HG02884 (cell line): Measurements from ENCODE around the gene GRIN2B.

Experiments
- ATAC-seq: cut with Tn5 transposase; IDR thresholded peaks from one replicate; pipeline ENCODE4 v1.9.1; 2021; ENCODE audit warnings: mild to moderate bottlenecking, moderate library complexity; ENCODE audit not compliant: unreplicated experiment

The GRIN2B gene

GRCh38 chr12:13981296-13981962, at the start of gene GRIN2B:
Gene GRIN2B (minus strand): TSS chr12:13981602. CDS start chr12:13866208, 115,394 bp downstream.
- no peak for ATAC-seq

DNA sequence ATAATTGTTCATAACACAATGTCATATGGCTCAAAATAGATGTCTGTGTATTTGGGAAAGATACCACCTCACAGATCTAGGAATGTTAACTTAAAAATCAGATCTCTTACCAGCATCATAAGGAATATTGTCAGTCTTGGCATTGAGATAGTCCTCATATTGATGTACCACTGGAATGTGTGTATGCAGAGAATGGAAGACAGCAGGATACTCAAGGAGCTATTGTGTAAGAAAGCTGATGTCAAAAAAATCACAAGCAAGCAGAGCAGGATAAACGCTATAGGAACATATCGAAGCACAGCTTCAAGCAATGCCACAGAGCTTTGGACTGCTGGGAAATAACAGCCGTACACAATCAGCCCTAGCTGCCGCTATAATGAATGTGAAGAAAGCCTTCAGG, 45.1 kb upstream of the GRIN2B start:
- ATAC-seq: no peak

DNA sequence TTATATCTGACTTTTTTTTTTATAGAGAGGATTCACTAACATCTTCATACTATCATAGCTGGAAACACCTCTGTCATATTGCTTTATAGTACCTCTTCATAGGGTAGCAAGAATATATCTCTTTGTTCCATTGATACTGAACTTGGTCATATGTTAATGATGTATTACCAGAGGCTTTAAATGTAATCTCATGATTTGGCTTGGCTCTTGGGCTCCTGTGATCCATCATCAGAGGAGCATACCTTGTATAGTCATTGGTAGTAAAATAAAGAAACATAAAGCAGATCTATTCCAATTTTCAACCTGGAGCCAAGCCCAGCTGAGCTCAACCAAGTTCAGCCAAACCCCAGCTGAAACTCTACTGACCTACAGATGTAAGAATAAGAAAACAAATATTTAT, 43.2 kb upstream of the GRIN2B start:
- ATAC-seq: no peak

DNA sequence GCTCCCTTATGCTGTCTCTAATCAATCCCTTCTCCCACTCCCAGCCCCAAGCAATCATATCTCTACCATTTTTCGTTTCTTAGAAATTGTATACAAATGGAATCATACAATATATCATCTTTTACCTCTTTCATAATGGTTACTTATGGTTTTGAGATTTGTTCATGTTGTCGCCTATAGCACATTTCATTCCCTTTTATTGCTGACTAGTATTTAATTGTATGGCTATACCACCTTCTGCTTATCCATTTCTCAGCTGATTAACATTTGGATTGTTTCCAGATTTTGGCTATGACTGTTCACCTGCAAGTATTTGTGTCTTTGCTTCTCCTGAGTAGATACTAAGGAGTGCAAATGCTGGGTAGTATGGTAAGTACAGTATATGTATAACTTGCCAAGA, 36.7 kb upstream of the GRIN2B start:
- no peak for ATAC-seq

GRCh38 chr12:14010989-14011388, 29.6 kb upstream of the GRIN2B start:
- no peak for ATAC-seq

- no peak for ATAC-seq
Measured at GRCh38 chr12:14007639-14008038, 26.2 kb upstream of the GRIN2B start.

GRCh38 chr12:13992585-13992984, 11.2 kb upstream of the GRIN2B start:
- no peak for ATAC-seq

GRCh38 chr12:13992106-13992505, 10.7 kb upstream of the GRIN2B start:
- no peak for ATAC-seq

GRCh38 chr12:13986031-13986430, 4.6 kb upstream of the GRIN2B start:
- ATAC-seq: no peak

DNA sequence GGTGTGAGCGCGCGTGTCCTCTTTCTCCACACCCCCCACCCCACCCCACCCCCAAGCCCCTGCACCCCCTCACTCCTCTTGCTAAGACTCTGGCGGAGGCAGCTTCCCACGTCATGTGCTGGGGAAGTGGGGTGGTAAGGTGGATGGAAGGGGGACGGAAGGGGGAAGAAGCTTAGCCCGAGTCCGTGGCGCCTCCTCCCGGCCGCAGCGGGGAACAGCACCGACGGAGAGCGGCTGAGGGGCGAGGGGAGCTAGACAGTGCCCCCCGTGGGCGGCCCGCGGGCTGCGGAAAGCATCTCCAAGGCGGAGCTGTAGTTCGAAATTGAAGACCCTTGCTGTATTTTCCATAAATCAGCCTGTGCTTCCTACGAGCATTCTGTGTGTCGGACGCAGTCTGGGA, 588 bp upstream of the GRIN2B start:
- no peak for ATAC-seq

DNA sequence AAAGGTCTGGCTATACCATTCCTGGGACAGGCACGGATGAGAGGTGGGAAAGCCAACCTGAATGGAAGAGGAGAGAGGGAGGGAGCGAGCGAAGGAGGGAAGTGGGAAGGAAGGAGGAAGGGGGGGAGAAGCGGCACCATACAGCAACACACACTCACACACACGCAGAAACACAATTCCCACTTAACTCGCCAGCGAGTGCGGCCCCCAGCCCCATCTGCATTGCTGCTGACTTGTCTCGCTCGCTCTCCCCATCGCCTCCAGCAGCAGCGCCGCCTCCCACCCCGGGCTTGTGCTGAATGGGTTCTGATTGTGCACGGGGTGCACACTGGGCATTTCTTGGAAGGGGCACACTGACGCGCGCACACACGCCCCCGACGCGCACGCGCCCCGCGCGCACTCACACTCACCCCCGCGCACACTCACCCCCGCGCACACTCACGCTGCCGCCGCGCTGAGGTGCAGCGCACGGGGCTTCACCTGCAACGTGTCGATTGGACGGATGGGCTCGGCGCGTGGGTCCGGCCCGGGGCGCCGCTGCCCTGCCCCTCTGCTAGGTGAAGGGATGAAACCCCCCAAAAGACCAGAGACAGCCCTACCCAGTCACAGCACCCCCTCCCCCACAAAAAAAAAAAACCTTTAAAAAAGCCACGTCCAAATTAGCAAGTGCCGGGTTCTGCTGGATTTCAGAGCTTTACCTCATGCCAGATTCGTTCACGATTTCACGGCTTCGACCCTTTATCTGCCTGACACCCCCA, 685 bp downstream of the GRIN2B start:
- no peak for ATAC-seq

- ATAC-seq: no peak
Measured at GRCh38 chr12:13979772-13980378, 1.5 kb downstream of the GRIN2B start.

- ATAC-seq: no peak
Measured at GRCh38 chr12:13978876-13979275, 2.5 kb downstream of the GRIN2B start.

DNA sequence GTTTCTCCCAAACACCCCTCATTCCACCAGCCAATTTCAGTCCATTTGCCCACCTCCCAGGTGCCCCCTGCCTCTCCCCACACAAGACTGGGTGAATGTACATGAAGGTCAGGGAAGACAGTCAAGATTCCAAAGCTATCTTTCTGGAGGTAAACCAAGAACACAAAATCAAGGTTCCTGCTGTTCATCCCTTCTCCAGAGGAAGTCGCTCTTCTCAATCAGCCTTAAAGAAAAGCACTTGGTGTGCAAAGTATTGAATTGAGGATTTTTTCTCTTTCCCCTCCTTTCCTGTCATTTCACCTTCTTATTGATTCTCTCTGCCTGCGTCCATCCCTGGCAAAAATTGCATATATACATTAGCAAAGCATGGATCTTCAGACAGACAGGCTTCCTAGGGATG, 4.5 kb downstream of the GRIN2B start:
- no peak for ATAC-seq

GRCh38 chr12:13976028-13976584, 5.3 kb downstream of the GRIN2B start:
- ATAC-seq: no peak

DNA sequence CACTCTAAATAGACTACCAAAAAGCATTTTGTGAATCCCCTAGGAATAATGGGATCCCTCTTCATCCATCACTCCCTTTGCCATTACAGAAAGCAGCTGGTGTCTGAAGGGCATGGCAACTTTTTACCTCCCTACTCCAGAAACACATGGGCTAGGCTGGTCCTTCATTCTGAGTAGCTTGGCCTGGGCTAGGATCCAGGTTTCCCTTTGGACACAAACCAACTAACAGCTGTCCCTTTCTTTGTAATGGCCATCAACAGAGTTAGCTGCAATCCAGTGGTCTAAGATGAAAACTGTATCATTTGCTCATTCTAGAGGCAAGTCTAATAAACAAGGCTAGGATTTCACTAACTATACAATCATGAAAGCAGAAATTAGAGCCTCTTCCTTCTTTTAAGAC, 7.4 kb downstream of the GRIN2B start:
- ATAC-seq: no peak

GRCh38 chr12:13970803-13971202, 10.6 kb downstream of the GRIN2B start:
- ATAC-seq: no peak

- ATAC-seq: no peak
Measured at GRCh38 chr12:13968281-13968680, 13.1 kb downstream of the GRIN2B start.

DNA sequence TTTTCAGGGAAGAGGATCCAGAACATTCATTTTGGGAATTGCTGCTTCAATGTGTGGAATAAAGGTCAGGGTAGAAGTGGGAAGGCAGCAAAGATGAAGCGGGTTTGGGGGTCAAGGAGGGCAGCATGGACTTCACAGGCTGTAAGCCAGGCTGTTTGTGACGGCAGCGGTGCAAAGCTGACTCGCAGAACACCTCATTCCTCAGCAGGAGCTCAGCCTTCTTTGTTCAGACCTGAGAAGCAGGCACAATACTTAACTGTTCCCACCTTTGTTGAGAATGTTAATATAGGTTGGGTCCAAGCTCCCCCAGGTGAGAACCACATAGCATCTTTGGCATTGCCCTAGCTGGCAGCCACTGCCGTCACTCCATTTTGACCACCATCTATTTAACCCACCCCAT, 16.7 kb downstream of the GRIN2B start:
- no peak for ATAC-seq

- ATAC-seq: no peak
Measured at GRCh38 chr12:13962699-13963098, 18.7 kb downstream of the GRIN2B start.

DNA sequence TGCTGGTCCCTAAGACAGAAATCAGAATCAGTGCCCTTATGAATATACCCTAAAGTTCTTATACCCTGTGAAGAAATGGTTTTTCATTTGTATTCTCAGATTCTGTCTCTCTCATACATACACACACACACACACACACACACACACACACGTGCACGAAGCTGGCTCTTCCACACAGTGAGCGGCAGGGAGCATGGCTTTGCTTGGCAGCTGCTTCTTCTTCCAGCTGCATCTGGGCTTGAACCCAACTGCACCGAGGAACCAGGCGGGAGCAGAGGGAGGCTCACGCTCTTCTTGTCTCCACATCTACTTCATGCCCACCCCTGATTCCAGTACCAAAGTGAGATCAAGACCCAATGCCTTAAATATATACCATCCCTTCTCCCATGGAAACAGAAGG, 19.4 kb downstream of the GRIN2B start:
- no peak for ATAC-seq
